Endothelial cell of umbilical vein (primary cell): ENCODE measurements around the gene JARID2. TPM values are rescaled to one million over a fixed set of nuclear protein-coding genes. Genes with fewer than 3 reads are reported as not detected.

ENCODE experiments used
- BruUV-seq: library from RNA; stranded (reverse); fragments of 400-500 nt; replicated peaks from 2 replicates; lab custom pipeline; 2021; lab: Mats Ljungman, UMichigan
- CTCF ChIA-PET: fragments of 300-600, 350-600 bp; sonication (Branson Sonifier 250); formaldehyde crosslinking; loops from one replicate; lab custom pipeline; 2021; ENCODE audit warnings: antibody characterized with exemption, inconsistent platforms; lab: Charles Lee
- POLR2A ChIA-PET: fragments of 300-600, 350-600 bp; sonication (Branson Sonifier 250); formaldehyde crosslinking; loops from one replicate; lab custom pipeline; 2021; ENCODE audit warnings: antibody characterized with exemption, inconsistent platforms; lab: Charles Lee
- DNase-seq: peaks from one replicate; pipeline ENCODE4 v3.0.0-alpha.2; 2011; ENCODE audit warnings: low read depth, low spot score
- FAIRE-seq: peaks from 2 replicates; lab custom pipeline; 2011; peaks lifted over from hg19 to GRCh38; lab: Jason Lieb, UNC
- H2AFZ ChIP-seq: 2 replicates; pipeline ENCODE4 v1.6.0; 2012; ENCODE audit warnings: low read depth, low read length, control low read depth, inconsistent platforms
- H3K27ac ChIP-seq: 2 replicates; pipeline ENCODE4 v1.5.1; 2011; ENCODE audit warnings: low read depth, mild to moderate bottlenecking, control low read depth, low read length, moderate library complexity; ENCODE audit not compliant: insufficient read depth
- H3K27me3 ChIP-seq, 2 experiments: 2 replicates each; pipeline versions ENCODE4 v1.6.0 to v1.6.1; 2011; ENCODE audit warnings: low read length in 2 of 2, mixed read lengths in 1 of 2; ENCODE audit not compliant: control insufficient read depth in 2 of 2, insufficient read depth in 2 of 2
- H3K36me3 ChIP-seq, 2 experiments: 2 replicates in 1 of 2; 3 replicates in 1 of 2; pipeline ENCODE4 v1.5.1; 2011; ENCODE audit warnings: low read length in 2 of 2, mild to moderate bottlenecking in 1 of 2, moderate library complexity in 1 of 2; ENCODE audit not compliant: control insufficient read depth in 2 of 2, insufficient read depth in 2 of 2; ENCODE audit errors: extremely low read depth in 1 of 2
- H3K4me1 ChIP-seq: 3 replicates; pipeline ENCODE4 v1.5.1; 2011; ENCODE audit warnings: mild to moderate bottlenecking, low read length; ENCODE audit not compliant: control insufficient read depth, insufficient read depth; ENCODE audit errors: extremely low read depth
- H3K4me2 ChIP-seq: 2 replicates; pipeline ENCODE4 v1.6.1; 2011; ENCODE audit warnings: low read length, control low read depth, mixed read lengths; ENCODE audit not compliant: insufficient read depth
- H3K4me3 ChIP-seq, 3 experiments: fragments of 200-600 bp in 1 of 3; sonication (generic), shearing (Covaris generic) in 1 of 3; replicated peaks in 1 of 3; 2 replicates each; pipeline ENCODE4 v1.5.1; 2011 to 2016; ENCODE audit warnings: control low read depth in 3 of 3, low read length in 3 of 3, mild to moderate bottlenecking in 2 of 3, inconsistent platforms in 1 of 3, low read depth in 1 of 3, moderate library complexity in 1 of 3; ENCODE audit not compliant: insufficient read depth in 1 of 3
- H3K79me2 ChIP-seq: 2 replicates; pipeline ENCODE4 v1.6.0; 2012; ENCODE audit warnings: low read length, inconsistent platforms; ENCODE audit not compliant: control insufficient read depth, insufficient read depth
- H3K9ac ChIP-seq: replicated peaks from 2 replicates; pipeline ENCODE3; 2011; ENCODE audit warnings: low read length, control low read depth; ENCODE audit not compliant: insufficient read depth; ENCODE audit errors: extremely low read depth
- H3K9me1 ChIP-seq: replicated peaks from 3 replicates; pipeline ENCODE4 v1.6.0; 2011; ENCODE audit warnings: mild to moderate bottlenecking, low read length; ENCODE audit not compliant: control insufficient read depth, insufficient read depth; ENCODE audit errors: extremely low read depth
- H3K9me3 ChIP-seq: replicated peaks from 2 replicates; pipeline ENCODE4 v1.5.1; 2012; ENCODE audit warnings: low read length, inconsistent platforms; ENCODE audit not compliant: control insufficient read depth, insufficient read depth
- H4K20me1 ChIP-seq: replicated peaks from 2 replicates; pipeline ENCODE3; 2011; ENCODE audit warnings: mild to moderate bottlenecking, low read length; ENCODE audit not compliant: control insufficient read depth, insufficient read depth; ENCODE audit errors: extremely low read depth
- EZH2 ChIP-seq: IDR thresholded peaks from 2 replicates; pipeline ENCODE4 v1.6.1; 2012; ENCODE audit warnings: borderline replicate concordance, low read depth, mild to moderate bottlenecking, moderate library complexity, low read length, inconsistent platforms; ENCODE audit not compliant: severe bottlenecking
- FOS ChIP-seq: IDR thresholded peaks from 2 replicates; pipeline ENCODE4 v1.6.1; 2011; ENCODE audit warnings: mild to moderate bottlenecking, low read length, moderate library complexity, borderline replicate concordance; ENCODE audit not compliant: insufficient read depth
- GATA2 ChIP-seq: IDR thresholded peaks from 2 replicates; pipeline ENCODE4 v1.7.0; 2011; ENCODE audit warnings: low read depth, mild to moderate bottlenecking, moderate library complexity, mixed read lengths, low read length; ENCODE audit not compliant: insufficient read length, insufficient read depth
- JUN ChIP-seq: IDR thresholded peaks from 2 replicates; pipeline ENCODE4 v1.6.1; 2011; ENCODE audit warnings: borderline replicate concordance, low read depth; ENCODE audit not compliant: insufficient read length, insufficient read depth
- MYC ChIP-seq: IDR thresholded peaks from one replicate; pipeline ENCODE4 v1.6.1; 2011; ENCODE audit warnings: mild to moderate bottlenecking, low read depth, low read length
- POLR2A ChIP-seq: IDR thresholded peaks from 2 replicates; pipeline ENCODE4 v1.6.1; 2012; ENCODE audit warnings: low read depth, mild to moderate bottlenecking, control low read depth, low read length
- POLR2AphosphoS5 ChIP-seq: IDR thresholded peaks from 2 replicates; pipeline ENCODE4 v1.6.1; 2012; ENCODE audit warnings: low read depth, mild to moderate bottlenecking, control low read depth, low read length, moderate library complexity; ENCODE audit not compliant: insufficient read depth
- dilution Hi-C: fragments of 300-500 bp; cut with MboI; formaldehyde crosslinking; loops from one replicate; pipeline ENCODE4 v1.15.0; 2019; ENCODE audit warnings: low sequenced_read_pairs; ENCODE audit not compliant: extremely low pct_ligation_motif_present
- intact Hi-C: fragments of 100-400 bp; cut with micrococcal nuclease; formaldehyde crosslinking; loops from one replicate; pipeline ENCODE4 v1.10.0; 2022
- polyA plus RNA-seq, 4 experiments: library from polyadenylated mRNA; depleted of rRNA in 3 of 4; stranded (reverse) in 3 of 4; unstranded in 1 of 4; fragments of >200 nt; gene quantifications; 2 replicates each; pipeline versions ENCODE4 v1.2.1 to v1.2.3, GENCODE V29; 2011 to 2012; ENCODE audit warnings: missing spikeins in 1 of 4
- total RNA-seq: library from RNA; stranded (reverse); gene quantifications from 2 replicates; pipeline ENCODE4 v1.2.3, GENCODE V29; 2021
- TF ChIP-seq, protein P1 (sequence below), 2 donors: IDR thresholded peaks; 1 replicate in 1 of 2; 2 replicates in 1 of 2; pipeline ENCODE4 v1.5.1; 2011; ENCODE audit warnings: low read length in 2 of 2, mild to moderate bottlenecking in 2 of 2, moderate library complexity in 2 of 2, control low read depth in 1 of 2, inconsistent platforms in 1 of 2, low read depth in 1 of 2; ENCODE audit not compliant: insufficient read depth in 1 of 2; ENCODE audit errors: extremely low read depth in 1 of 2
- TF ChIP-seq, protein P2 (sequence below): IDR thresholded peaks from 2 replicates; pipeline ENCODE4 v1.6.1; 2011; ENCODE audit not compliant: insufficient read depth, insufficient read length

JARID2 gene
- total and polyA plus RNA-seq, 2 donors (not counting 3 experiments of a cell fraction or from before 2014, with no cell fraction given) = 2.9 to 10.6 TPM

- DNase-seq (peak; percentile 72), FAIRE-seq (peak; percentile 78)
- ChIA-PET CTCF (no interaction called here), POLR2A (no interaction called here)
- BruUV-seq = no TSS peak
- H2AFZ ChIP-seq = no peak overlapping the region
- no peaks in the 10 kb centered on the region for H3K9me3 ChIP-seq
- no peak overlapping the region for H3K9ac ChIP-seq
- no peaks in the 10 kb centered on the region for H3K9me1 ChIP-seq
- peaks cover 4% of the 10 kb centered on the region for H3K4me1 ChIP-seq
- no peak for TF ChIP-seq POLR2A
- TF ChIP-seq GATA2 = no peak
- H3K4me3 ChIP-seq = no peak overlapping the region
- dilution Hi-C loops (no loop called here), intact Hi-C loops (no loop called here)
- H3K4me2 ChIP-seq = no peak overlapping the region
- H3K79me2 ChIP-seq = no peaks in the 10 kb centered on the region
- H4K20me1 ChIP-seq = no peaks in the 10 kb centered on the region
- no peaks in the 10 kb centered on the region for H3K27me3 ChIP-seq
- H3K36me3 ChIP-seq = no peaks in the 10 kb centered on the region
- H3K27ac ChIP-seq = no peak overlapping the region
Observed at GRCh38 chr6:15479761-15480160, 233.9 kb downstream of the JARID2 start.

- dilution Hi-C loops (no loop called here), intact Hi-C loops (no loop called here)
- POLR2A ChIA-PET = no interaction called here
- CTCF ChIA-PET = interaction anchor here (1.7 kb wide), 1 partner anchor 10 kb away, joined by 4 read pairs; no protein-coding TSS in a partner anchor
- H3K9me3 ChIP-seq = no peaks in the 10 kb centered on the region
- H3K4me3 ChIP-seq = no peak overlapping the region
- TF ChIP-seq, protein P1, sequence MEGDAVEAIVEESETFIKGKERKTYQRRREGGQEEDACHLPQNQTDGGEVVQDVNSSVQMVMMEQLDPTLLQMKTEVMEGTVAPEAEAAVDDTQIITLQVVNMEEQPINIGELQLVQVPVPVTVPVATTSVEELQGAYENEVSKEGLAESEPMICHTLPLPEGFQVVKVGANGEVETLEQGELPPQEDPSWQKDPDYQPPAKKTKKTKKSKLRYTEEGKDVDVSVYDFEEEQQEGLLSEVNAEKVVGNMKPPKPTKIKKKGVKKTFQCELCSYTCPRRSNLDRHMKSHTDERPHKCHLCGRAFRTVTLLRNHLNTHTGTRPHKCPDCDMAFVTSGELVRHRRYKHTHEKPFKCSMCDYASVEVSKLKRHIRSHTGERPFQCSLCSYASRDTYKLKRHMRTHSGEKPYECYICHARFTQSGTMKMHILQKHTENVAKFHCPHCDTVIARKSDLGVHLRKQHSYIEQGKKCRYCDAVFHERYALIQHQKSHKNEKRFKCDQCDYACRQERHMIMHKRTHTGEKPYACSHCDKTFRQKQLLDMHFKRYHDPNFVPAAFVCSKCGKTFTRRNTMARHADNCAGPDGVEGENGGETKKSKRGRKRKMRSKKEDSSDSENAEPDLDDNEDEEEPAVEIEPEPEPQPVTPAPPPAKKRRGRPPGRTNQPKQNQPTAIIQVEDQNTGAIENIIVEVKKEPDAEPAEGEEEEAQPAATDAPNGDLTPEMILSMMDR (IDR thresholded peaks at IDR 0.05; ENCODE audit: extremely low read depth in 1 of 2, insufficient read depth in 1 of 2, low read depth in 1 of 2, low read length in 2 of 2) = no peak
- TF ChIP-seq JUN = no peak
- no peak for TF ChIP-seq POLR2A
- TF ChIP-seq EZH2 = no peak
- TF ChIP-seq MYC = no peak
- no peak for TF ChIP-seq FOS
- TF ChIP-seq GATA2 = no peak
- no peak for TF ChIP-seq POLR2AphosphoS5
- TF ChIP-seq, protein P2, sequence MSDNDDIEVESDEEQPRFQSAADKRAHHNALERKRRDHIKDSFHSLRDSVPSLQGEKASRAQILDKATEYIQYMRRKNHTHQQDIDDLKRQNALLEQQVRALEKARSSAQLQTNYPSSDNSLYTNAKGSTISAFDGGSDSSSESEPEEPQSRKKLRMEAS = no peak
- H3K9me1 ChIP-seq = no peaks in the 10 kb centered on the region
- no peaks in the 10 kb centered on the region for H3K36me3 ChIP-seq
- no peaks in the 10 kb centered on the region for H3K27me3 ChIP-seq
- H3K4me2 ChIP-seq = no peak overlapping the region
- no peak overlapping the region for H2AFZ ChIP-seq
- no TSS peak for BruUV-seq
- H3K9ac ChIP-seq = no peak overlapping the region
- peaks cover 4% of the 10 kb centered on the region for H3K4me1 ChIP-seq
- no peaks in the 10 kb centered on the region for H4K20me1 ChIP-seq
- DNase-seq (no peak), FAIRE-seq (no peak)
- H3K79me2 ChIP-seq = no peaks in the 10 kb centered on the region
- H3K27ac ChIP-seq = no peak overlapping the region
Observed at GRCh38 chr6:15480525-15480924, 234.7 kb downstream of the JARID2 start.
